Thoracic aorta (tissue), 2 donors: ENCODE measurements around the gene STON2. TPM values are rescaled to one million over a fixed set of nuclear protein-coding genes. Genes with fewer than 3 reads are reported as not detected.

Experiments
- ATAC-seq: fragments of 150-250 bp; one replicate; pipeline ENCODE4 v1.8.0; 2017; ENCODE audit warnings: low read depth; ENCODE audit not compliant: insufficient number of reproducible peaks, low FRiP score
- DNase-seq: peaks from one replicate; pipeline ENCODE4 v3.0.0-alpha.2; 2020; ENCODE audit warnings: low spot score
- H3K27ac ChIP-seq, 2 donors: fragments of 200-600 bp; sonication (generic); 1 replicate in 1 of 2; 2 replicates in 1 of 2; pipeline ENCODE4 v1.5.1; 2016; ENCODE audit warnings: mild to moderate bottlenecking in 2 of 2, moderate library complexity in 2 of 2
- H3K27me3 ChIP-seq: fragments of 200-600 bp; sonication (generic); replicated peaks from 2 replicates; pipeline ENCODE4 v1.6.0; 2016; ENCODE audit warnings: mild to moderate bottlenecking; ENCODE audit not compliant: insufficient read depth
- H3K36me3 ChIP-seq: fragments of 200-600 bp; sonication (generic); one replicate; pipeline ENCODE4 v1.5.1; 2016
- H3K4me1 ChIP-seq, 2 donors: fragments of 200-600 bp; sonication (generic); 1 replicate in 1 of 2; 2 replicates in 1 of 2; pipeline versions ENCODE4 v1.5.1 to v1.6.0; 2016; ENCODE audit warnings: low read depth in 2 of 2, mild to moderate bottlenecking in 1 of 2; ENCODE audit not compliant: control insufficient read depth in 1 of 2
- H3K4me3 ChIP-seq: fragments of 200-600 bp; sonication (generic); 2 replicates; pipeline ENCODE4 v1.5.1; 2016; ENCODE audit warnings: mild to moderate bottlenecking
- H3K9me3 ChIP-seq: fragments of 200-600 bp; sonication (generic); 2 replicates; pipeline ENCODE4 v1.5.1; 2016
- total RNA-seq, 2 donors: library from RNA; depleted of rRNA; stranded (reverse); fragments of >200 nt; gene quantifications; one replicate each; pipeline versions ENCODE4 v1.1.0 to v1.2.3, GENCODE V29; 2016
- TF ChIP-seq, protein P1 (sequence below): fragments of 200-600 bp; sonication (generic); IDR thresholded peaks from one replicate; pipeline ENCODE4 v1.5.1; 2019; ENCODE audit warnings: antibody characterized with exemption

The STON2 gene
- total RNA-seq, 2 donors from 2014 or later = 8.1 to 10.4 TPM

DNA sequence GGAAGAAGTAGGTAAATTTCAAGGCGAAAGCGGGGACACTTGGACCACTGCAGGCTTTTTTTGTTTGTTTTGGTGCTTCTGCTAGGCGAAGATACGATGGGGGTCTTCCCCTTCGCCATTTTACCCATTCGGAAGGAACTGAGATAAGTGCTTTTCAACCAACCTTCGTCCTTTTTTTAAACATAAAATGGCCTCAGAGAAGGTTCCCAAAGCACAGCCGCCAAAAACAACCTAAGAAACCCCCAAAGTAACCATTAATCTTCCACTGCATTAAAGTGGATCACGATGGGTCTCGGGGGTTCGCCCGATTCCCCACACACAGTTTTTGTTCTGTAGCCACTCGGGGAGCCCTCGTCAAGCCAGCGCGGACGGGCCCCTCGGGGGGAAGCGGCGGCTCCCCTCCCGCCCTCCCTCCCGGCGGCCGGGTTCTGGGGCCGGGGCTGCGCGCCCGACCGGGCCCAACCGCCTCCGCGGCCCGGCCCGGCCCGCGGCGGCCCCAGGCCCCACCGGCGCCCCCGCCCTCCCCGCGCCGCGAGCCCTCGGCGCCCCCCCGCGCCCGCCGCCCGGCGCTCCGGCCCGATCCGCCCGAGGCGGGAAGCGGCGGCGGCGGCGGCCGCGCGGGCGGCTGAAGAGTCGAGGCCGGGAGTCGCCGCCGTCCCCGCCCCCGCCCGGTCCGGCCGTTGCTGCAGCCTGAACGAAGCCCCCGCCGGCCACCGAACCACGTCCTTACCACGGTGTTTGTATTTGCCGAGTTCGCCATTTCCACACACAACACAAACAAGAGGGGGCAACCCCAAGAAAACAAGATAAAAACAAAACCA, 180.2 kb downstream of the STON2 start:
- H3K4me1 ChIP-seq = peaks cover 19 to 34% of the 10 kb centered on the region in 2 donors
- H3K27me3 ChIP-seq = no peaks in the 10 kb centered on the region
- DNase-seq (no peak), ATAC-seq (peak; percentile 13)
- peak overlapping the region; percentile 96 to 99 for H3K27ac ChIP-seq
- peaks cover 9% of the 10 kb centered on the region for H3K36me3 ChIP-seq
- peak overlapping the region; percentile 94 for H3K4me3 ChIP-seq
- no peaks in the 10 kb centered on the region for H3K9me3 ChIP-seq
- TF ChIP-seq, protein P1, sequence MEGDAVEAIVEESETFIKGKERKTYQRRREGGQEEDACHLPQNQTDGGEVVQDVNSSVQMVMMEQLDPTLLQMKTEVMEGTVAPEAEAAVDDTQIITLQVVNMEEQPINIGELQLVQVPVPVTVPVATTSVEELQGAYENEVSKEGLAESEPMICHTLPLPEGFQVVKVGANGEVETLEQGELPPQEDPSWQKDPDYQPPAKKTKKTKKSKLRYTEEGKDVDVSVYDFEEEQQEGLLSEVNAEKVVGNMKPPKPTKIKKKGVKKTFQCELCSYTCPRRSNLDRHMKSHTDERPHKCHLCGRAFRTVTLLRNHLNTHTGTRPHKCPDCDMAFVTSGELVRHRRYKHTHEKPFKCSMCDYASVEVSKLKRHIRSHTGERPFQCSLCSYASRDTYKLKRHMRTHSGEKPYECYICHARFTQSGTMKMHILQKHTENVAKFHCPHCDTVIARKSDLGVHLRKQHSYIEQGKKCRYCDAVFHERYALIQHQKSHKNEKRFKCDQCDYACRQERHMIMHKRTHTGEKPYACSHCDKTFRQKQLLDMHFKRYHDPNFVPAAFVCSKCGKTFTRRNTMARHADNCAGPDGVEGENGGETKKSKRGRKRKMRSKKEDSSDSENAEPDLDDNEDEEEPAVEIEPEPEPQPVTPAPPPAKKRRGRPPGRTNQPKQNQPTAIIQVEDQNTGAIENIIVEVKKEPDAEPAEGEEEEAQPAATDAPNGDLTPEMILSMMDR = no peak

DNA sequence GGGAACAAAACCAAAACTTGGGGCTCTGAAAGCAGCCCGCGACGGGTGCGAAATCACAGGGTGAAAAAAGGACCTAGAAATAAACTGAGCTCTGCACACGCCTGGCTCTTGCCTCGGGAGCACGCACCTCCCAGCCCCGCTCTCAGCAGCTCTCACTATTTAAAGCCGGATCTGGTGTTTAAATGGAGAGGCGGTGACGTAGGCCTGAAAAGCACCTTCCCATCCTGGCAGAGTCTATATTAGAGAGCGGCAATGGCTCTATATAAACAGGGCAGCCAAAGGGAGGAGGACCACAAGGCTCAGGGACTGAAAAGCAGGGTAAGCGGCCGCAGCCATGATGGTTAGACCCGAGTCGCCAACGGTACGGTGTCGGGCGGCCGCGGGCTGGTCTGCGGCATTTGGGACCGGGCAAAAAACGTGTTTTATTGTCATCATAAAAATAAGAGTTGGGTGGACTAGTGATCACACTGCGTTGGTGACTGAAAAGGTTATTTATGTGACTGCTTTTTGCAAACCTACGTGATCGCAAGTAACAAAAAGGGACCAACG, 180.8 kb downstream of the STON2 start:
- Histone ChIP-seq H3K4me1 (peaks cover 19 to 34% of the 10 kb centered on the region in 2 donors), H3K27me3 (no peaks in the 10 kb centered on the region)

DNA sequence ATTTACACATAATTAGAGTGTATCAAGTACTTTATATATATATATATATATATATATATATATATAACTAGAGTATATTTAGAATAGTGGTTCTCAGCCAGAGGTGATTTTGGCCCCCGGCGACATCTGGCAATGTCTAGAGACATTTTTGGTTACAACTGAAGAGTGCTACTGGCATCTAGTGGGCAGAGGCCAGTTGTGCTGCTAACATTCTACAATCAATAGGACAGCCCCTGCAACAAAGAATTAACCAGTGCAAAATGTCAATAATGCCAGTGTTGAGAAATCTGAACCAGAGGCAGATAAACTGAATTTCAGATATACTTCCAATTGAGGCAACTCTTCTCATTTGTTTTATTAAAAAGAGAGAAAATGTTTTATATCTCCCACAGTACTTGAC, 188.3 kb downstream of the STON2 start:
- TF ChIP-seq, protein P1 = peak; percentile 39
- Histone ChIP-seq H3K27ac (no peak overlapping the region), H3K9me3 (no peaks in the 10 kb centered on the region), H3K4me1 (peaks cover 0 to 15% of the 10 kb centered on the region in 2 donors), H3K36me3 (peaks cover 15% of the 10 kb centered on the region), H3K4me3 (no peak overlapping the region), H3K27me3 (no peaks in the 10 kb centered on the region)
- no peak for ATAC-seq
- no peak for DNase-seq

More for the DNA sequence above, 180.8 kb downstream of the STON2 start:
- Histone ChIP-seq H3K27ac (peak overlapping the region; percentile 84 to 94), H3K4me3 (peak overlapping the region; percentile 94), H3K9me3 (no peaks in the 10 kb centered on the region), H3K36me3 (peaks cover 9% of the 10 kb centered on the region)
- DNase-seq (peak; percentile 86), ATAC-seq (peak; percentile 69)
- TF ChIP-seq, protein P1 = no peak

Other genes with a start within 250 kb of the STON2 start
- 10 to 100 TPM; 21.4 to 25.5 TPM for gene GTF2A1, start 179.4 kb downstream of the STON2 start, total RNA-seq
- 10 to 100 TPM; 57.1 to 71.5 TPM for gene SEL1L, start 133.5 kb upstream of the STON2 start, total RNA-seq